ENCODE results near the gene FERMT2.
"Not testable (repeated sequence)": the region's sequence is repeated elsewhere in the genome, so short reads cannot be mapped to it uniquely, and the experiment has no call there.

FERMT2 gene

DNA sequence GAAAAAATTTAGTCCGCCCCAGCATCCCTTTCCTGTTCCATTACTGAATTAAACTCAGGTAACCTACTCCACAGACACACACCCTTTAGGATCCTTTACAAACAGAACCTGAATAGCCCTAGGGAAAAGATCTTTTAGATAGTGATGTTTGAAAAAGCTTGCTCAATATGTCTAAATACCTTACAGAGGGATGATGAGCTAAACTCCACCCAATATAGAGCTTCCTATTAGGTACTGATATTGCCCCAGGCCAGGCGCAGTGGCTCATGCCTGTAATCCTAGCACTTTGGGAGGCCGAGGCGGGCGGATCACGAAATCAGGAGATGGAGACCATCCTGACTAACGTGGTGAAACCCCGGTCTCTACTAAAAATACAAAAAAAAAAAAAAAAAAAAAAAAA lies 50.1 kb downstream of the FERMT2 start:
- no peak for DNase-seq

DNA sequence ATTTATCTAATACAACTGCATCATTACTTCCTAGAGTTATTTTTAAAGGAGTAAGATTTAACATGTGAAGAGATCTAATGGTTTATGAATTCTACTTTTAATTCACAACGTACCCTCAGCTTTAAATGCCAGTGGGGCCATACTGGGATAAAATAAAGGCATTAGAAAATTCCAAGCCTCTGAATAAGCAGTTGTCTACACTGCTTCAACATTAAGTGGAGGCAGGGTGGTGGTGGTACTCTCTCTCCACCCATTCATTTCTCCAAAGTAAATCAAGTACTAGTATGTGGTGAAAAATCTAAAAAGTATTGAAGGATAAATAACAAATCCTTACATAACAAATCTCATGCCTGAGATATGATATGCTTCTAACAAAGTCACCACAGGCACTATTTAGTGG lies 52.4 kb downstream of the FERMT2 start:
- no peak for DNase-seq

GRCh38 chr14:52895000-52895399 lies 55.9 kb downstream of the FERMT2 start:
- DNase-seq = peak; percentile 1

DNA sequence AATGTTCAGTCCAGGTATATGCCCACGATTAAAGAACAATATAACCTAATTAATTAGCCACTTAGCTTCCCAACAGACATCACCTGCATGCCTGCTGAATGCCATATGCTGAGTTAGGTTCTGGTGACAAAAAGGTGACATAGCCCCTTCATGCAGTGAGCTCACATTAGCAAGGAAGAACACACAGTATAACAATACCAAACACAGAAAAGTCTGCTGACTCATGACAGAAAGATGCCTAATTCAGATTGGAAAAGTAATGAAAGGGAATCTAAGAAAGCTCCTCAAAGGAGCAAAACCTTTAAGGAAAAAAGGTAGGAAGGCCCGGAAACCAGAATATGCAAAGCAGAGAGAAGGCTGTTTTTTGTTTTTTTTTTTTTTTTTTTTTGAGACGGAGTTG lies 59.0 kb downstream of the FERMT2 start:
- DNase-seq = no peak

- DNase-seq = no peak
Measured at GRCh38 chr14:52888839-52889838, 61.7 kb downstream of the FERMT2 start.

- DNase-seq = no peak
Measured at GRCh38 chr14:52888159-52888558, 62.7 kb downstream of the FERMT2 start.

DNA sequence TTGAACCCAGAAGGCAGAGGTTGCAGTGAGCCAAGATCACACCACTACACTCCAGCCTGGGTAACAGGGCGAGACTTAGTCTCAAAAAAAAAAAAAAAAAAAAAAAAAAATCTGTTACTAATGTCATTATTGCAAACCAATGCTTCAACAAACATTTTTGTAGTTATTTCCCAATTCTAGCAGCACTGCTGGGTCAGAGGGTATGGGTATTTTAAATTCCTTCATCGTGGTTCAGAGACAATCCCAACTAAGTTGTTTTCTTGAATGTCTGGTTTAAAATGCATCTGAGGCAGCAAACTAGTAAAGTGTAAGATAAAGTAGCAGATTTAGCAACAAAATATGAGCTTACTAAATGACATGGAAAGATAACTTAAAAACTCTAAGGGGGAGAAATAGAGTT lies 65.6 kb downstream of the FERMT2 start:
- no peak for DNase-seq

DNA sequence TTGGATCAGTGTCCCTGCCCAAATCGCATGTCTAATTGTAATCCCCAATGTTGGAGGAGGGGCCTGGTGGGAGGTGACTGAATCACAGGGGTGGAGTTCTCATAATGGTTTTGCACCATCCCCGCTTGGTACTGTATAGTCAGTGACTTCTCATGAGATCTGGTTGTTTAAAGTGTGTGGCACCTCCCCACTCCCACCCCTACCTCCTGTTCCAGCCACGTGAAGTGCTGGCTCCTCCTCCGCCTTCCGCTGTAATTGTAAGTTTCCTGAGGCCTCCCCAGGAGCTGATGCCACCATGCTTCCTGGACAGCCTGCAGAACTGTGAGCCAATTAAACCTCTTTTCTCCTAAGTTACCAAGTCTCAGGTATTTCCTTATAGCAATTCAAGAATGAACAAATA lies 67.2 kb downstream of the FERMT2 start:
- DNase-seq = no peak

DNA sequence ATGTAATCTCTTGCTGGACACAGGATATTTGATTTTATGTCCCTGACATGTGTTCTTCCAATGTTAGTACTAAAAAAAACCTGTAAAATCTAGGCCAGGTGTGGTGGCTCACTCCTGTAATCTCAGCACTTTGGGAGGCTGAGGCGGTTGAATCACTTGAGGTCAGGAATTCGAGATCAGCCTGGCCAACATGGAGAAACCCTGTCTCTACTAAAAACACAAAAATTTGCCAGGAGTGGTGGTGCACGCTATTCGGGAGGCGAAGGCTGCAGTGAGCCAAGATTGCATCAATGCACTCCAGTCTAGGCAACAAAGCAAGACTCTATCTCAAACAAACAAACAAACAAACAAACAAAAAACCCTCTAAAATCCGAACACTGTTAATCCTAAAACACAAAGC lies 68.0 kb downstream of the FERMT2 start:
- no peak for DNase-seq

- no peak for DNase-seq
Measured at GRCh38 chr14:52879958-52880357, 70.9 kb downstream of the FERMT2 start.

DNA sequence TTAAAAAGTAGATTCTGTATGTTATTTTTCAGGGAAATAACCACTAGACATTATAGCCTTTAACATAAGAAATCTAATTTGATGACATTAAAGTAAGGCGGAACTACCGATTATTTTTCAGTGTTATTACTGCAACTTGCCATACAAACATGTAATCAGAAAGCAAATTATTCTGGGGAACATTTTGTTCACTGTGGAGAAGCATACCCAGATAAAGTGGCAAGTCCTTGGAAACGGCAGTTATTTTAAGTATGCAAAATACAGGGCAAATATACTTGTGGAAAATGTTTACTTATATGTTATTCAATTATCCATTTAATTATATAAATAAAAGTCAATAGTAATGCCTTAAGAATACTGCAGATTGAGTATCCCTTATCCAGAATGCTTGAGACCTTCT lies 71.9 kb downstream of the FERMT2 start:
- no peak for DNase-seq

- DNase-seq = no peak
Measured at GRCh38 chr14:52878469-52878868, 72.4 kb downstream of the FERMT2 start.

DNA sequence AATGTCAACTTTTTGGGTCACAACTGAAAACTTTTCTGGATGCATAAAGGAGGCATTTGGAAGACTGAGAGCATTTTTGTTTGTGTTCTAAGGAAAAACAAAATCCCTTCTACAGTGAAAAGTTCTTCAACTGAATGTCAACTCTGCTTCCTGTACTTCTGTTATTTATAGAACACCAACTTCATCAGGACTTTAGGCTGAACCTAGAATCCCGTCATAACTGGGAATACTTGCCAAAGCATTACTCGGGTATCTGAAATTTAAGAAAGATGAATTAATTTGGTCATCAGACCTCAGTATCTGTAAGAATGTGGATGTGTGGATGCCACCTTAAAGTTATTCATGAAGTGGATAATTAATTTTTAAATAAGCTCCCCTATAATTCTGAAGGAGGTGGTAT lies 73.2 kb downstream of the FERMT2 start:
- DNase-seq = no peak

DNA sequence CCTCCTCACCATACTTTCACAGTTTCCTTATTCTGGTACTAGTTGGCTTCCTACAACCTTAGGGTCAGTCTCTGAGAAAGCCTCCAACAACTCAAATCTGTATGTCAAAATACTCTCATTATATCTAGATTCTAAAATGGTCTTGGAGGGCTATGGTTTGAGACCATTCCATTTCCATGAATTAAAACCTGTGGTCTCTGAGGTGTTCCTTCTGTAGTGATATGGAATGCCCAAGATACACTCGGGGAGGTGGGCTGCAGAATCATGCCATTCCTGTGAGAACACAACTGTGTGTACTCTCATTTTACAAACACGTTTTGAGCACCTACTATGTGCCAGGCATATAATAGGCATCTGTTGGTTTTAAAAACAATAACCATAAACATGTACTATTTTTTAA lies 74.0 kb downstream of the FERMT2 start:
- DNase-seq = no peak

DNA sequence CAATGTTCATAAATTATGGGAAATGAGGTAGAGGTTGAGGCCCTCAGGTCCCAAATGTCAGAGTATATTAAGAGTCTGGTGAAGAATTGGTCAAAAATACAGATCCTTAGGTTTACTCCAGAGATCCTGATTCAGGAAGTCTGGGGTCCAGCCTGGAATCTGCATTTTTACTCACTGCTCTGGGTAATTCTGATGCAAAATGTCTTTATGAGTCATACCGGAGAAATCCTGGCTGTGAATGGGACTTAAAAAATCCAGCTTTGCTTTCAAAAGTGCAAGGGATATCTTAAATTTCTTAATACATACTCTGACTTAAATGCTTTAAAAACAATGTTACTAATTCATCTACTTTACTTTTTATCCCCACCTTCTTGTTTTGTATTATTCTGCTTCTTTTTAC lies 74.5 kb downstream of the FERMT2 start:
- DNase-seq = no peak

DNA sequence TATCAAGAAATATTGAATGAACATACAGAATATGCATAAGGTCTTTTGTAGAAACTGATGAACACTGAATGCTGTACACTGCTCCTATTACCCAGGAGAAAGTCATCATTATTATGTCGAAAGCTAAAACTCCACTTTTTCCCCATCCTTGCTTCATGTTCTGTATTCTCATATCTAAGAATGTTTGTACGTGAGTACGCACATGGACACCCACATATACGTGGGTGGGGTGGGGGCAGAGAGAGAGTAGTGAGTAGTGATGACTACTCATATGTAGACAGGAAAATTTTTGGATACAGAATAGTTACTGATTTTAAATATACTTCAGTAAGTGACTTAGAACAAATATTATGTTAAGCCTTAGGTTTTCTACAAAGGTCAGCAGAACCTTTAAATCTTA lies 75.1 kb downstream of the FERMT2 start:
- DNase-seq = no peak

GRCh38 chr14:52874389-52874788 lies 76.5 kb downstream of the FERMT2 start:
- DNase-seq = no peak

DNA sequence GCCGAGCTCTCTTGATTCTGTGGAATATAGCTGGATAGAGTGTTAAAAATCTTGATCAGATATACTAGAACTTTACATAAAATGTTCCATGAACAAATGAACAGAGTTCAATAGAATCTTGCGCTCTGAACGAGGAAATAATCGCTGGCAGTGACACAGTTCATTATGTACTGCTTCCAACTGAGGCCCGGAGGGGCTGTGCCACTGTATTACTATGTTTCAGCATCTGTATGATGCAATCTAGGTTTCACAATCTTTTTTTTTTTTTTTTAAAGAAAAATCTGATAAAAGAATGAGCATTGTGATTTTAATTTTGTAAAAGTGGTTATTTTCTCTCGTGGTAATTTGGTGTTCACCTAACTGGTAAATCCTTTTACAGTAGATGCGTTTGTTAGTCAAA lies 77.2 kb downstream of the FERMT2 start:
- DNase-seq = no peak

GRCh38 chr14:52873065-52873464 lies 77.8 kb downstream of the FERMT2 start:
- no peak for DNase-seq

DNA sequence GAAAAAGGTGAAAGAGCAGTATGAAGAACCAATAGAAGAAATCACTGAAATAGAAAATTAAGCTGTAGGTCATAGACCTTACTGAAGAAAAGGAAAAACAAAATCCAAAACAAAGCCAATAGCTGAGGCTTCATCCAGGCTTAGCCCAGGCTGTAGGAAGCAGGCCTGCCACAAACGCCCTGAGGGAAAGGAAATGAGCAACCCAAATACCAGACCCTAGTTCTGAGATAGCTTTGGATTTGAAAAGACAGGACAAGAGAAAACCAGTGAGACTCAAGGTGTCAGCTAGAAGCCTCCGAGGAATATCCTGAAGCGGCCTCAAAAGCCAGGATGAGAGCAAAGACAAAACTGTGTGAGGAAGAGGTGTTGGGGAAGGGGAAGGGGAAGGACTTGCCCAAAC lies 79.2 kb downstream of the FERMT2 start:
- no peak for DNase-seq

DNA sequence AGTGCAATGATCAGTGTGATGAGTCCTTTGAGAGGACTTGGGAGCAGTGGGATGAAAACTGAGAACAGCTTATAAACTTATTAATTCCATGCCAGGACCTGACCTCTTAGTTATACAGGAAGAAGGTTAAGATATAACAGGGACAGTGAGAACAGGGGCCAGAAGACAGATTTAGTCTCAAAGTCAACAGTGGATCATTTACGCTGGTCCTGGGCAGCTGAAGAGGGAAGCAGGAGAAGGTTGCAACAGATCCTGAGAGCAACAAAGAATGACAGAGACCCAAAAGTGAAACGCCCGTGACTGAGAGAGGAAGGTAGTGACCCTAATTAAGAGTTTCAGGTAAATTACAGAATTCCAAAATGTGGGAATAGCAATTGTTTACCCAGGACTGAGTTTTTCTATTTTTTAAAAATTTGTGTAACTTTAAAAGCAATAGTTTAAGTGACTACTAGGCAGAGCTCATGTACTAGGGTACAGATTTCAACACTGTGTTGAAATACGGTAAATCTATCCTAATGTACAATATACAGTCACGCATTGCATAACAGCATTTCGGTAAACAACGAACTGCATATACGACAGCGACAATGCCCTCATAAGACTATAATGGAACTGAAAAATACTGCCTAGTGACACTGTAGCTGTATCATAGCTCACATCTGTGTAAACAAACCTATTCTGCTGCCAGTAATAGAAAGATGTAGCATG lies 81.8 kb downstream of the FERMT2 start:
- no peak for DNase-seq

DNA sequence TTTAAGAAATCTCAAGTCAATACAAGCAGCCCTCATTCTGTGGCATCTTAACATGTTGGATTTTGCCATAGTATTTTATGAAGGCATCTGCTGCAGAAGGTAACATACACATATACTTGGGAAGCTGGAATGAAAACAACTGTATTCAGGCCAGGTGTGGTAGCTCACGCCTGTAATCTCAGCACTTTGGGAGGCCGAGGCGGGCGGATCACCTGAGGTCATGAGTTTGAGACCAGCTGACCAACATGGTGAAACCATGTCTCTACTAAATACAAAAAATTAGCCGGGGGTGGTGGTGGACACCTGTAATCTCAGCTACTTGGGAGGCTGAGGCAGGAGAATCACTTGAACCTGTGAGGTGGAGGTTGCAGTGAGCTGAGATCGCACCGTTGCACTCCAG lies 86.0 kb downstream of the FERMT2 start:
- not testable (repeated sequence) for DNase-seq

GRCh38 chr14:52863334-52863700 lies 87.5 kb downstream of the FERMT2 start:
- DNase-seq = no peak

DNA sequence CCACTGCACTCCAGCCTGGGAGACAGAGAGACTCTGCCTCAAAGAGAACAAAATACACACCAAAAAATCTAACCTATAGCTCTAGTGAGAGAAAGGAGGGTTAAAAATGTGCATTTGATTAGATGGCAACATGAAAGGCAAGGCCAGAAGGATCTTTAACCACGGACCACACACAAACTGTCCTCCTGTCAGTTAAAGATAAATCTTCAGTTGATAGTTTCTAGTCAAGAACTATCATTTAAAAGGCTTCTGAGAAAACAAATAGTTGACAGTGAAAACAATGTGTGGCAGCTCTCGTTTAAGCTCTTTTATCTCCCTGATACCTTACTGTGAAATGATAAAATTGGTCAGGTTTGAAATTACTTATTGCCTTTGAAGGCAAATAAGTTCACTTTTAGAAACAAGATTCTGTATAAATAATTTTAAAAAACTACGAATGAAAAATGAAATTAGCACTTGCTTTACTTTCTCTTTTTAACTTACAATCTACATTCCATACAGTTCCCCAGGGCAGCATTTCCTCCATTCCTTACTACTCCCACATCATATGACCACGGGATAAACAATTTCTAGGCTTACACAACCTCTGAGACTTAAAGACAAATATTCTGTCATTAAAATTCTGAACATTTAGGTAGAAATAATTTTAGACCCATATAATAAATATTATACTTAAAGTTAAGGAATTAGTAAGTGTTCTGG lies 88.1 kb downstream of the FERMT2 start:
- DNase-seq = no peak

Data from CD4-positive, alpha-beta T cell treated with Interleukin-10 for 1 hour (primary cell).